ENCODE results near the gene GNB3.

GNB3 gene

DNA sequence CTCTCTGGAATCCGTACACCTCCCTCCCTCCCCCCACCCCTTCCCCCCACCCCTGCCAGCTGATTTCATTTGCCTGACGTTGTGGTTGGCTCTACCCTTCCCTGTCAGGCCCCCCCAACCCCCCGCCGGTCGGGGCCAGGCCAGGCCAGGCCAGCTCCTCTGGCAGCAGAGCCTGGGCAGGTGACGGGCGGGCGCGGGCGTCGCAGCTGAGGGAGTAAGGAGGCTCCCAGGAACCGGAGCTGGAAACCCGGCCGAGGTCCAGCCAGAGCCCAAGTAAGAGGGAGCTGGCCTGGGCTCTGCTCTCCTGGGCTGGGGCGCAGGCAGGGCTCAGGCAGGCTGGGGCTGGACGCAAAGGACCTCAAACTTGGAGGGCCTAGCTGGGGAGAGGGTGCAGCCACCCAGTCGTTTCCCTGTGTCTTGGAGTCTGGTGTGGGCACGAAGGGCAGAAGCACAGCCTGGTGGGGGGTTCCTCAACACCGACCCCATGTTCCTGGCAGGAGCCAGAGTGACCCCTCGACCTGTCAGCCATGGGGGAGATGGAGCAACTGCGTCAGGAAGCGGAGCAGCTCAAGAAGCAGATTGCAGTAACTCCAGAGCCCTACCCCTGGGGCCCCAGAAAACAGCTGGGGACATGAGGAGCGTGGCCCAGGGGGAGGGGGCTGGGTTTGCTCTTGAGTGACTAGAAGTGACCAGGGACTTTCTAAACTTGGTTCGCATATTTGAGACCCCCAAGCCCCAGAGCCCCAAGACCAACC, at the start of gene GNB3:
TSS of gene GNB3 (plus strand) at position 165 of the 755 bp plus-strand sequence. CDS start at position 528, 363 bp downstream.
- no peak for DNase-seq

DNA sequence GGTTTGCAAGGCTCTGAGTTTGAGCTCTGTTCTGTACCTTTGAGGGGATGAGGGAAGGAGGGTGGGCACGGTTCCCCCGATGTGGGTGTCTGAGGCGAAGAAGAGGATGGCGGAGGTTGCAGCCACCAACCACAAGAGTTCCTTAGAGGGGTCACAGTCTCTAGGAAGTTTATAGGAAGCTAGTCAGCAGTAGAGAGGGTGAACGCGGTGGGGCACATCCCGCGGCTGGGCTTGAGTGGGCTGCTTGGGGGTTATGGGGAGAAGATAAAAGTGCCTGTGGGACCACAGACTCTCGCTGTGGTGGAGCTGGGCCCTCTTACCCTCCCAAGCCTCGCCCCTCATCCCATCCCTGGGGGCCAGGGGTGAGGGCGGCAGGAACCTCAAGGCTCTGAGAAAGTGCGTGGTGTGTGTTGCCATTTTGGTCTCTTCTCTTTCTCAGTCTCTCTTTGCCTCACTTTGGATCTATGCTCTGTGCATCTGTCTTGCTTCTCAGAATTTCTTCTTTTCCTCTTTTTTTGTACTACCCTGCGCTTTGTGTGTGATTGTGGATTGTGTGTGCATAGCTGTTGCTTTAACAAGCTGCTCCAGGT, 48.7 kb upstream of the GNB3 start:
- no peak for DNase-seq

DNA sequence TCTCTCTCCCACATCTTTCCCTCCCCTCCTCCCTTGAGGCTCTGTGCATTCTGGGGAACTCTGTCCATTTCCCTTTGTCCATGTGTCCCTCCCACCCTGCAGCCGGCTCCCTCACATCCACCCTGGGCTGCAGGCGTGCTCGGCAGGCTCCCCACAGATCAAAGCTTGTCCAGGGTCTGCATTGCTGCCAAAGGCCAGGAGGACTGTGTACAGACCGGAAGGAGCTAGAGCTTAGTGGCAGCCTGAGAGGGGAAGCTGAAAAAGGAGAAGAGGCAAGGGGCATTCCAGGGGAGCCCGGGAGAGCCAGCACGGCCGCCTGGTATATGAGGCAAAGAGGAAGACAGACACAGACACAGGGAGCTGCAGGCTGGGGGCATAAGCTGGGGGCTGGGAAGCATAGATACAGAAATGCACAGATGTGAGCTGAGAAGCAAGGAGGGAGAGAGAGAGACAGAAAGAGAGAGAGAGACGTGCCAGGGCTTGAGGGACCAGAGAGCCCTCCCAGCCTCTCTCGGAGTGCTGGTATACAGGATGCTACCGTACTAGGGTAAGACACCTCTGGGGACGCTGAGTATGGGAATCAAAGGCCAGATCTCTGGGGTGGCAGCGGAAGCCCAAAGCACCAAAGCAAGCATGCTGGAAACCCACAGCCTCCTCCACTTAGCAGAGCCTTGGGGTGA, 48.1 kb upstream of the GNB3 start:
- DNase-seq, result peak; percentile 20

DNA sequence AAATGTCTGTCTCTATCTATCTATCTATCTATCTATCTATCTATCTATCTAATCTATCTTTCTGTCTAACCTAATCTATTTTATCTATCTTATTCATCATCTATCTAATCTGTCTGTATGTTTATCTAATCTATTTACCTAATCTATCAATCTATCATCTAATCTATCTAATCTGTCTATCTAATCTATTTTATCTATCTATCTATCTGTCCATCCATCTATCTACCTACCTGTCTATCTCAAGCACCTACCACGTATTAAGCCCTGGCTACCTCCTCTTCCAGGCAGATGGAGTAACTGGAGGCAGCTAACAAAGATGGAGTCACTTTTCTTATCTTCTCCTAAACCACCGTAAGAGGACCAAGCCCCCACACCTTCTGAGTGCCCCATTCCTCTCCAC, 45.6 kb upstream of the GNB3 start:
- no peak for DNase-seq

DNA sequence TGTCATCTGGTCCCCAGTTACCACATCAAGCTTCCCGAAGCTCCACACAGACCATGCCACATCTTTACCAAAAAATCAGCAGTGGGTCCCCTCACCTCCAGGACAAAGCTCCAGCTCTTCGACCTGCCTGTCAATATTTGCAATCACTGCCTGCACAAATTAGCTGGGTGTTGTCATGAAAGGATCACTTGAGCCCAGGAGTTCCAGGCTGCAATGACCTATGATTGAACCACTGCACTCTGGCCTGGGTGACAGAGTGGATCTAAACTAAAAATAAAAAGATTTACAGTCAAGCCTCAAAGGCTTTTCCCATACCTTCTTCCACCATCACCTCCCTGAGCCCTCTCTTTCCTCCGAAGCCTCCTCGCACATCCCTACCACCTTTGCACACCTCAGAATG, 44.1 kb upstream of the GNB3 start:
- no peak for DNase-seq

DNA sequence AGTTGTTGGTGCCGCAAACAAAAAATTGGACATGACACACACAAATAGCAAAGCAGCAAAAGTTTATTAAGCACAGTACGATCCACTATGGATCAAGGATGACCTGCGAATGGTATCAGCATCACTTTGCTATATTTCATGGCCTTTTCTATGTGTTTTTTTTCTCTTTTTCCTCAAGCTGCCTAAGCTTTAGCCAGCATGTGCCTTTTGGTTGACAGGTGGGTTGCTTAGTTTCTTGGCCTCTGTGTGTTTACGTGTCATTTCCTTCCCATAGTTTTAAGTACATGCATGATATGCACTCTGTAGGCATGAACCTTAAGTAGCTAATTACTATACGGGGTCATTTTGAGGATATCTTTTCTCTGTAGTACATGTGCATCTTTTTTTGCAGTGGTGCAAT, 41.6 kb upstream of the GNB3 start:
- DNase-seq, result no peak

DNA sequence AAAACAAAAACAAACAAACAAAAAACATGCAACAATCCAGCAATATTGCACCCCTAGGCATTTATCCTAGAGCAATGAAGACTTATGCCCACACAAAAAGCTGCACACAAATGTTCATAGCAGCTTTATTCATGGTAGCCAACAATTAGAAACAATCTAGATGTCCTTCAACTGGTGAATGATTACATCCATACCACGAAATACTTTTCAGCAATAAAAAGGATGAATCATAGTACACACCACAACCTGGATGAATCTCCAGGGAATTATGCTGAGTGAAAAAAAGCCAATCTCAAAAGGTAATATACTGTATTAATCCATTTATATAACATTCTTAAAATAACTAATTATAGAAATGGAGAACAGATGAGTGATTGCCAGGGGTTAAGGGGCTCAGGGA, 33.6 kb upstream of the GNB3 start:
- DNase-seq, result no peak

DNA sequence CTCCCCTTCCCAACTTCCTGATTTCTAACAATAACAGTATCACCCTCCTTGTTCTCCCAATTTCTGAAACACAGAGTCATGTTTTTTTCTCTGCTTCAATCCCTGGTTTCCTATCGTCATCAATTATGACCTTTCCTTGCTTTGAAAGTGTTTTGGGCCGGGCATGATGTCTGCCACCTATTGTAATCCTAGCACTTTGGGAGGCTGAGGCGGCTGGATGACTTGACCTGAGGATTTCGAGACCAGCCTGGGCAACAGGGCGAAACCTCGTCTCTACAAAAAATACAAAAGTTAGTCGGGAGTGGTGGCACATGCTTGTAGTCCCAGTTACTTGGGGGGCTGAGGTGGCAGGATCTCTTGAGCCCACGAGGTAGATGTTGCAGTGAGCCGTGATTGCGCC, 31.7 kb upstream of the GNB3 start:
- no peak for DNase-seq

DNA sequence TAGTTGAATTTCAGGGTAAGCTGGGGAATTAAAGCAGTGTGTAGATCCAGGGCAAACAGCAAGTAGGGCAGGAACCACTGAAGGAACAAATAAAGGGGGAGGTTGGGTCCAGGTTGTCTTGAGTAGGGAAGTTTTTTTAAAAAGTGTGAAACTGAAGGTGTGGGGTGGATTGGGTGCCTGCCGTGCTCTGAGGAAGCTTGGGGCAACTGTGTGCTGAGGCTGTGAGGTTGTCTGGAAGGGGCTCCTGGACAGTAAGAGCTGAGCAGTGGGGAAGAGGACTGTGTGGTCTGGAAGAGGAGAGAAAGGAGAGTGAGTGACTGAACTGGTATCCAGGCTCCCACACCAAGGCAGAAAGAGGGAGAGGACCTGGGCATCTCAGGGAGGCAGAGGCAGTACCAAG, 30.0 kb upstream of the GNB3 start:
- DNase-seq, result no peak

DNA sequence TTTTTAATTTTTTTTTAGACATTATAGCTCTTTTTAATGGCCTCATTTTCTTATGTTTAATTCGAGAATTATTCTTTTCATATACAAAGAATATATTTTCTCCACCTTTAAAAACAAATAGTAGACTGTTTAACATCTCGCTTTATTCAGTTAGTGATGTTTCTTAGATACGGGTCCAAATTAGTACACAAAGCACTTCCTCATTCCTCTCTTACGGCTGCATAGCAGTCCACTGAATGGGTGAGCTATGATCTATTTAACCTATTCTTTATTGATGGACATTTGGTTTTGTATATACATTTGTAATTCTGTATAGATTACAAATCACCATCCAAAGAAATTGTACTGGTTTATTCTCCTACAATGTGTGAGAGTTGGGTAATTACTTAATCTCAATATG, 27.4 kb upstream of the GNB3 start:
- no peak for DNase-seq

DNA sequence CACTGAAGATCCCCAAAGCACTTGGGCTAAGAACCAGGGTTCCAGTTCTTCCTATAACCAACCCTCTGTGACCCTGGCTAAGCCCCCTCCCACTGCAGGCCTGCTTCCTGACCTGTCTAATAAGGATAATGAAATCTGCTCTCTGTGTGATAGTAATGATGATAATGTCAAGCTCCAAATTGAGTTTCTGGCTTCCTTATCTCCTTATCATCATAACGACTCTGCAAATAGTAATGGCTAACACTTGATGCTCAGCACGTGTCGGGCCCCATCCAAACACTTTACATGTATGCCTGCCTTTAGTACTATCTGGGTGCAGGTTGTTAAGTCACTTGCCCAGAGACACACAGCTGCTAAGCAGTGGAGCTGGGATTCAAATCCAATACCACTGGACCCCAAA, 24.1 kb upstream of the GNB3 start:
- DNase-seq, result no peak

DNA sequence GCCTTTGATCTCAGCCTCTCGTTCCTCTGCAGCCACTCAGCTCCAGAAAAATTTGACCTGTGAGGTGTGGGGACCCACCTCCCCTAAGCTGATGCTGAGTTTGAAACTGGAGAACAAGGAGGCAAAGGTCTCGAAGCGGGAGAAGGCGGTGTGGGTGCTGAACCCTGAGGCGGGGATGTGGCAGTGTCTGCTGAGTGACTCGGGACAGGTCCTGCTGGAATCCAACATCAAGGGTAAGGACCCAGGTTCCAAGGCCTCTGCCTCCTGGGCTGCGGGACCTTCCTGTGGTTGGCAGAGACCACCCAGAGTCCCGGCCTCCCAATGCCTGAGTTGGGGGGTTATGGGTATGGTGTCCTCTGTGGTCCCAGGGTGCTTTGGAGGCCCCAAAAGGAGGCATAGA, 23.6 kb upstream of the GNB3 start:
- no peak for DNase-seq

DNA sequence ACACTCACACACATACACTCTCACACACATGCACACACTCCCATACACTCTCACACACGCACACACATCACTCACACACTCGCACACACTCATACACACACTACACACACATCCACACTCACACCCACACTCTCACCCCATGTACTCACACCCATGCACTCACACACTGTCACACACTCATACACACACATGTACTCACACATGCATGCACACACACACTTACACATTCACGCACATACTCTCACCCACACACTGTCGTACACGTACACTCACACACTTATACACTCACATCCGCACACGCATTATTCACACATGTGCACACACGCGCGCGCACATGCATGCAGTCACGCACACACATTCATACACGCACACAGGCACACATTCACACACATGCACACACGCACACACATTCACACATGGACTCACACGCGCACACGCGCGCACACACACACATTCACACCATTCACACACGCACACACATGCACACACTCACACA, 23.0 kb upstream of the GNB3 start:
- DNase-seq, result no peak

DNA sequence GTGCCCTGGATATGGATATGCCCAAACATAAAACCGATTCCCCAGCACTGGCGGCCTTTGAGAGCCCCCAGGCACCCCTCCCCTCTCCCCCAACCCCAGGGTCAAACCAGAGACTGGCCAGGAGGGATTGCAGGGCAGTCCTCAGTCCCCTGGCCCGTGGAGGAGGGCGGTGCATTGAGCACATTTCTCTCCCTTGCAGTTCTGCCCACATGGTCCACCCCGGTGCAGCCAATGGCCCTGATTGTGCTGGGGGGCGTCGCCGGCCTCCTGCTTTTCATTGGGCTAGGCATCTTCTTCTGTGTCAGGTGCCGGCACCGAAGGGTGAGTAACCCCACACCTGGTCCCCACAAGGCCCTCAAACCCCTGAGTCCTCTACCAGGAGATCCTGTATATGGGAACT, 22.5 kb upstream of the GNB3 start:
- DNase-seq, result no peak

DNA sequence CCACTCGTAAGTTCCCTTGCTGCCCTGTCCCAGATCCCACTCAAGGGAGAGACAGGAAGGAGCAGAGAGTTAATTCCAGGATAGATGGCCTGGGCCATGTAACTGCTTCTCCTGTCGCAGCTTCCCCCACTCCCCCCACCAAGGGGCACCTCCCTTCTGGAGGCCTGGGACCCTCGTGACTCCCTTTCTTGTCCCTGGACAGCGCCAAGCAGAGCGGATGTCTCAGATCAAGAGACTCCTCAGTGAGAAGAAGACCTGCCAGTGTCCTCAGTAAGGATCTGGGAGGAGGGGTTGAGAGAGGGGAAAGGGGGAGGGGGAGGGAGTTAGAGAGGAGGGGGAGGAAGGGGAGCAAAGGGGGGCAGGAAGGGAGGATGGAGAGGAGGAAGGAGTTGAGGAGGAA, 22.1 kb upstream of the GNB3 start:
- no peak for DNase-seq

DNA sequence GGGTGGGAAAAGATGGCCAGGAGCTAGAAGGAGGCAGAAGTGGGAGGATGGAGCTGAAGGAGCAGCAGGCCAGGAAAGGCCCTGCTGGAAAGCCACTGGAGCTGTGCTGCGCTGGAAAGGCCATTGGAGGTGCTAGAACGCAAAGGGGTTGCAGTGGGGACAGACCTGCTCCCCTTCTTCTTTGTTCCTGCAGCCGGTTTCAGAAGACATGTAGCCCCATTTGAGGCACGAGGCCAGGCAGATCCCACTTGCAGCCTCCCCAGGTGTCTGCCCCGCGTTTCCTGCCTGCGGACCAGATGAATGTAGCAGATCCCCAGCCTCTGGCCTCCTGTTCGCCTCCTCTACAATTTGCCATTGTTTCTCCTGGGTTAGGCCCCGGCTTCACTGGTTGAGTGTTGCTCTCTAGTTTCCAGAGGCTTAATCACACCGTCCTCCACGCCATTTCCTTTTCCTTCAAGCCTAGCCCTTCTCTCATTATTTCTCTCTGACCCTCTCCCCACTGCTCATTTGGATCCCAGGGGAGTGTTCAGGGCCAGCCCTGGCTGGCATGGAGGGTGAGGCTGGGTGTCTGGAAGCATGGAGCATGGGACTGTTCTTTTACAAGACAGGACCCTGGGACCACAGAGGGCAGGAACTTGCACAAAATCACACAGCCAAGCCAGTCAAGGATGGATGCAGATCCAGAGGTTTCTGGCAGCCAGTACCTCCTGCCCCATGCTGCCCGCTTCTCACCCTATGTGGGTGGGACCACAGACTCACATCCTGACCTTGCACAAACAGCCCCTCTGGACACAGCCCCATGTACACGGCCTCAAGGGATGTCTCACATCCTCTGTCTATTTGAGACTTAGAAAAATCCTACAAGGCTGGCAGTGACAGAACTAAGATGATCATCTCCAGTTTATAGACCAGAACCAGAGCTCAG, 21.4 kb upstream of the GNB3 start:
- no peak for DNase-seq

DNA sequence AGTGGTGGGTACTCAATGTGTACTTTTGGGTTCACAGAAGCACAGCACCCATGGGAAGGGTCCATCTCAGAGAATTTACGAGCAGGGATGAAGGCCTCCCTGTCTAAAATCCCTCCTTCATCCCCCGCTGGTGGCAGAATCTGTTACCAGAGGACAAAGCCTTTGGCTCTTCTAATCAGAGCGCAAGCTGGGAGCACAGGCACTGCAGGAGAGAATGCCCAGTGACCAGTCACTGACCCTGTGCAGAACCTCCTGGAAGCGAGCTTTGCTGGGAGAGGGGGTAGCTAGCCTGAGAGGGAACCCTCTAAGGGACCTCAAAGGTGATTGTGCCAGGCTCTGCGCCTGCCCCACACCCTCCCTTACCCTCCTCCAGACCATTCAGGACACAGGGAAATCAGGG, 20.6 kb upstream of the GNB3 start:
- DNase-seq, result no peak

DNA sequence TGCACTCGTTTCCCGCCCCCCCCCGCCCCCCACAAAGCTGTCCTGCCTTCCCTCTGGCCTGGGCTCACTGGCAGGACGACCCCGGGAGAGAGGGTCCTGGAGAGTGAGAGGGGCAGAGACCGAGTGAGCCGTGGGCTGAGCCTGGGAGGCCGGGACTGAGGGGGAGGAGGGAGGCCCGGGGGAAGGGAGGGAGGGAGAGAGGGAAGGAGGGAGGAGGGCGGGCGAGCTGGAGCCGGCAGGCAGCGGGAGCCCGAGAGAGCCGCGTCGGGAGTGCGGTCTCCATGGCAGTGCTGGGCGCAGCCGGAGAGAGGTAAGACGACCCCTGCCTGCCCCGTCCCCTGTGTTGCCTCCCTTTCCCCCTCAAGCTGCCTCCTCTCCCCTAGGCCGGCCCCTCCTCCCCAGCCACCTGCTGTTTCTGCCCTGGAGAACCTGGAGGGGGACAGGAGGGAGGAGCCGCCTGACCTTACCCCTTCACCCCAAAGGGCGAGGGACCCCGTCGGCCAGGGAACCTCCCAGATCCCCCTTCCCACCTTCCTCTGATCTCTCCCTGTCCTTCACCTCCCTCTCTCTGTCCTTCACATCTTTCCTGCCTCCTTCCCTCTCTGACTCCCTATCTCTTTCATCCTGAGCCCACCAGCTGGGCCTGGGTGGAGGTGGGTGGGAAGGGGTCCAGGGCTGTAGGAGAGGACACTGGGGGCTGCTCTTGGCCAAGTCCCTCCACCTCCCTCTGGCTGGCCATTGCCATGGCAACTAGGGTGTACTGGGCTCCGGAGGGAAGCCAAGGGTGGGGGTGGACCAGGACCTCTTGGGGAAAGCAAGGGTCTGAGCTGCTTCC, 18.9 kb upstream of the GNB3 start, which contains the start of gene GPR162:
TSS of gene GPR162 (plus strand) at position 231 of the 835 bp plus-strand sequence. CDS start 2,078 bp downstream, outside the sequence.
- DNase-seq, result no peak

DNA sequence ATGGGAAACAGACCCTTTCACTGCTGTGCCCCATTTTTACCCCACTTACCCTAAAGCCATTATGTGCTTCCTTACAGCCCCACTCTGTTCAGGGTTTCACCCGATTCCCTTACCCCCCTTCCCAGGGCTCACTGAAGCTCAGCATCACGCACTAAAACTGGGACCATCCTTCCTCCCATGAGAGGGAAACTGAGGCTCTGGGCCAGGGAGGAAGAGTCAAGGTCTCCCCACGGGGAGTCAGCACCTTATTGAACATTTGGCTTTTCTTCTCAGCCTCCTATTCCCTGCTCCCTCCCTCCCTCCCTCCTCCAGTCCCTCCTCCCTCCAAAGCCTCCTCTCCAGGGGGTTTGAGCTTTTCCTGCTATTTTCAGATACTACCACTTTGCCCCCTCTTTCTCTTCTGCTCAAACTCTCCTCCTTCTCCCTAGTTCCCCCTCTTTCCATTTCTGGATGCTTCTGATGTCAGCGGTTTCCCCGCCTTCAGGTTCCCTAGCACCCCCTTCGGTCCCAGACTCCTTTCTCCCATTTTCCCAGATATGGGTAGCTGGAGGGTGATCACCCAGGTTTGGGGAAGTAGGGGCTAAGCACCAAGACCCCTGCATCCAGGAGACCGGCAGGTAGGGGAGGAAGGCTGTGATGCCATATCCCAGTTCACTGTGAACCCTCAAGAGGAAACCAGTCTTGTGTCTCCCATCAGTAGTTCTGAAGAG, 18.1 kb upstream of the GNB3 start:
- DNase-seq, result no peak

DNA sequence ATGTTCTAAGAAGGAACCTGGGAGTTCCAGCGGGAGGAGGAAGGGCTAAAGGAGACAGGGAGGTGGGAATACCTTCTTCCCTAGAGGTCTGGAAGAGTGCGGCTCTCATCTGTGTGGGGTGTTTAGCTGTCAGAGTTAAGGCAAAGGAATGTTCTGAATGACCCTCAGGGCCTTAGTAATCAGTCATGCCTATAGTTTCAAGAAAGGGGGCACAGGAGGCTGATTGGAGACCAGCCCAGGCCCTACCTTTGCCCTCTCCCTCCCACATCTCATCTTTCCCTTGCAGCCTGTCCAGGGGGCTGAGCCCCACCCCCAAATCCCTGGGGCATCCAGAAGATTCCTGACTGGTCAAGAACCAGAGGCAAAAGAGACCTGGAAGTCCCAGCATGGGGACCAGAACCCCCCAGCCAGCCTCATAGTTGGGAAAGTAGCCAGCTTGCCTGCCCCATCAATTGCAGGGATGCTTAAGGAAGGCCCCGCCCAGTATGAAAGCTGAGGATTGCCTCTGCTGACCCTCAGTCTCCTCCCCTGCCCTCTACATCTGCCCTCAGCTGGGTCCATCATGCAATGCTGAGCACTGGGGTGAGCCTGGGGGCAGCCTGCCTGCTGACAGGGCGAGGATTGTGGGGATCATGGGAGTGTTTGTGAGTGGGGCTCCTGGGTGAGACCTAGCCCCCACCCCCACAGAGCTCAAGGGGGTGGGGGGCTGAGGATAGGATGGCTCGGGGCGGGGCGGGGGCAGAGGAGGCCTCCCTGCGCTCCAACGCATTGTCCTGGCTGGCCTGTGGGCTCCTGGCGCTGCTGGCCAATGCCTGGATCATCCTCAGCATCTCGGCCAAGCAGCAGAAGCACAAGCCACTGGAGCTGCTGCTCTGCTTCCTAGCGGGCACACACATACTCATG, 17.3 kb upstream of the GNB3 start:
- DNase-seq, result no peak
